Mucosa of descending colon (tissue), 3 donors: ENCODE data around the gene RCOR2. TPM values are rescaled to one million over a fixed set of nuclear protein-coding genes. Genes with fewer than 3 reads are reported as not detected.

Experiments used
- ATAC-seq: fragments of 200-7000 bp; cut with Tn5 transposase; one replicate; pipeline ENCODE4 v1.9.1; 2020; ENCODE audit warnings: mild to moderate bottlenecking, moderate library complexity
- DNase-seq, 3 donors: peaks; one replicate each; pipeline ENCODE4 v3.0.0-alpha.2; 2020
- H3K36me3 ChIP-seq: fragments of 200-600 bp; one replicate; pipeline ENCODE4 v1.8.0; 2021; ENCODE audit warnings: low read depth, mild to moderate bottlenecking
- H3K4me1 ChIP-seq: fragments of 200-600 bp; one replicate; pipeline ENCODE4 v1.8.0; 2021; ENCODE audit warnings: low read depth, mild to moderate bottlenecking
- H3K4me3 ChIP-seq: fragments of 200-600 bp; one replicate; pipeline ENCODE4 v1.8.0; 2021; ENCODE audit warnings: mild to moderate bottlenecking
- H3K9me3 ChIP-seq: fragments of 200-600 bp; one replicate; pipeline ENCODE4 v1.8.0; 2021; ENCODE audit warnings: mild to moderate bottlenecking
- intact Hi-C, 2 donors: fragments of 100-400 bp; cut with DNase I in 1 of 2; cut with micrococcal nuclease in 1 of 2; formaldehyde crosslinking; loops; one replicate each; pipeline versions ENCODE4 v1.11.0 to v1.11.1; 2022; cut with DNase I, micrococcal nuclease
- total RNA-seq, 3 donors: library from RNA; stranded (reverse); fragmentation: NEBNext Ultra II Directional in 2 of 3; extraction: Animal tissue kit (Norgen Biotek cat#: 25700) in 2 of 3; gene quantifications; one replicate each; pipeline versions ENCODE4 v1.2.1 to v1.2.4, GENCODE V29; 2021 to 2023
- TF ChIP-seq, protein P1 (sequence below): fragments of 200-600 bp; IDR thresholded peaks from one replicate; pipeline ENCODE4 v1.8.0; 2022; ENCODE audit warnings: antibody characterized with exemption, mild to moderate bottlenecking
- donor health status: DM: no; HTN: no; CAD: no; lungs with moderate emphysema.
- donor health status: DM: no; HTN: no; CAD: no.
- donor health status: DM: no; HTN: yes; CAD: no.

The RCOR2 gene
- total RNA-seq, 3 donors from 2014 or later: 1.2 to 3.7 (median 1.6) TPM

DNA sequence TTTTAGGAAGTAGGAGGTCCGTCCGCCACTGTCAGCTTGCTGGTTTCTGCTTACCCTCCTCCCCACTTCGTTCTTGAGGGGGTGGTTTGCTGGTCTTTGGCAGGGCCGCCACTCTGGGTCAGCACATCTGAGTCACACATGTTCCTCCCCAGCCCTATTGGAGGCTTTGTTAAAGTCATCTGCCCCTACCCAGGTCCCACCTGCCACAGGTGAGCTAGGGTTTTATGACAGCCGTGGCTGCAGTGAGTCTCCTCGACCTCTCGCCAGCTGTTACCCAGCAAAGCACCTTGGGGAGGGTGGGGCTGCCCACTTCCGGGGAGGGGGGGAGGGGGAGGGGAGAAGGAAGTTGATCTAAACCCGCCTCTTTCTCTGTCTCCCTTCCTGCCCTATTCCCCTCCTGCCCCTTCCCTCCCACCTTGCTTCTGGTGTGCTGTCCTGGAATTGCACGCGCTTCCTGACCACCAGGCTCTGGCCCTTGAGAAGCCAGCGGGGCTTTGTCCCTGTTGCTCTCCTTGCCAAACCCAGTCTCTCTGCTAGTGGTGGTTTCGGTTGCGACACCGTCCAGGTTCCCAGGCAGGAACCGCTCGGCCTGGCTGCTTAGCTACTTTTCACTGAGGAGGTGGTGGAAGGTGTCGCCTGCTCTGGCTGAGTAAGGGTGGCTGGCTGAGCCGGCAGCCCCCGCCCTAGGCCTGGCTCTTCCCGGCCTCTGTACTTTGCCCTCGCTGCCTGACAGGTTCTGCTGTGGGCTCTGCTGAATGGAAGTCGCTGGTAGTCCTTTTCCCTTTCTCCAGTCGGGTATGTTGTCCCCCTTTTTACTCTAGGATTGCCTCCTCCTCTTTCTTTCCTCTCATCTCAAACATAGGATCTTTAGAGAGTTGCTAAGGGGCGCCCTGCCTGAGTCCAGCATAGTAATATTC is 28.5 kb downstream of the RCOR2 start:
- Histone ChIP-seq H3K9me3 (no peaks in the 10 kb centered on the region), H3K36me3 (no peaks in the 10 kb centered on the region), H3K4me1 (peaks cover 60% of the 10 kb centered on the region), H3K4me3 (peak overlapping the region; percentile 15)
- DNase-seq (peak; percentile 84 to 86 (median 86)), ATAC-seq (peak; percentile 84)
- TF ChIP-seq, protein P1, sequence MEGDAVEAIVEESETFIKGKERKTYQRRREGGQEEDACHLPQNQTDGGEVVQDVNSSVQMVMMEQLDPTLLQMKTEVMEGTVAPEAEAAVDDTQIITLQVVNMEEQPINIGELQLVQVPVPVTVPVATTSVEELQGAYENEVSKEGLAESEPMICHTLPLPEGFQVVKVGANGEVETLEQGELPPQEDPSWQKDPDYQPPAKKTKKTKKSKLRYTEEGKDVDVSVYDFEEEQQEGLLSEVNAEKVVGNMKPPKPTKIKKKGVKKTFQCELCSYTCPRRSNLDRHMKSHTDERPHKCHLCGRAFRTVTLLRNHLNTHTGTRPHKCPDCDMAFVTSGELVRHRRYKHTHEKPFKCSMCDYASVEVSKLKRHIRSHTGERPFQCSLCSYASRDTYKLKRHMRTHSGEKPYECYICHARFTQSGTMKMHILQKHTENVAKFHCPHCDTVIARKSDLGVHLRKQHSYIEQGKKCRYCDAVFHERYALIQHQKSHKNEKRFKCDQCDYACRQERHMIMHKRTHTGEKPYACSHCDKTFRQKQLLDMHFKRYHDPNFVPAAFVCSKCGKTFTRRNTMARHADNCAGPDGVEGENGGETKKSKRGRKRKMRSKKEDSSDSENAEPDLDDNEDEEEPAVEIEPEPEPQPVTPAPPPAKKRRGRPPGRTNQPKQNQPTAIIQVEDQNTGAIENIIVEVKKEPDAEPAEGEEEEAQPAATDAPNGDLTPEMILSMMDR: no peak
- intact Hi-C loops: no loop called here

GRCh38 chr11:63887386-63887999 is 29.5 kb downstream of the RCOR2 start:
- DNase-seq: no peak
- intact Hi-C loops: no loop called here
- Histone ChIP-seq H3K4me3 (no peak overlapping the region), H3K9me3 (no peaks in the 10 kb centered on the region), H3K36me3 (no peaks in the 10 kb centered on the region), H3K4me1 (peaks cover 59% of the 10 kb centered on the region)
- ATAC-seq: no peak
- TF ChIP-seq, protein P1: no peak

GRCh38 chr11:63884196-63884932 is 32.6 kb downstream of the RCOR2 start:
- intact Hi-C loops: no loop called here
- Histone ChIP-seq H3K4me1 (peaks cover 46% of the 10 kb centered on the region), H3K4me3 (no peak overlapping the region), H3K36me3 (no peaks in the 10 kb centered on the region), H3K9me3 (no peaks in the 10 kb centered on the region)
- TF ChIP-seq, protein P1: no peak
- no peak for DNase-seq
- ATAC-seq: peak; percentile 11

- no peaks in the 10 kb centered on the region for H3K9me3 ChIP-seq
- no peak for DNase-seq
- TF ChIP-seq, protein P1: no peak
- H3K4me3 ChIP-seq: no peak overlapping the region
- peaks cover 48% of the 10 kb centered on the region for H3K4me1 ChIP-seq
- no peak for ATAC-seq
- H3K36me3 ChIP-seq: no peaks in the 10 kb centered on the region
- intact Hi-C loops: no loop called here
These were observed 33.2 kb downstream of the RCOR2 start for GRCh38 chr11:63883791-63884190.

- ATAC-seq (no peak), DNase-seq (no peak)
- H3K4me3 ChIP-seq: no peak overlapping the region
- intact Hi-C loops: no loop called here
- H3K9me3 ChIP-seq: no peaks in the 10 kb centered on the region
- TF ChIP-seq, protein P1: no peak
- no peaks in the 10 kb centered on the region for H3K36me3 ChIP-seq
- H3K4me1 ChIP-seq: peaks cover 41% of the 10 kb centered on the region
These were observed 34.3 kb downstream of the RCOR2 start for GRCh38 chr11:63882555-63883242.
